PFSK-1 (cell line): ENCODE data around the gene KMT2E.

Experiments
- FOXP2 ChIP-seq: optimal IDR thresholded peaks from 2 replicates; pipeline ENCODE3; 2011; ENCODE audit warnings: borderline replicate concordance, control low read depth, inconsistent platforms; ENCODE audit not compliant: insufficient read depth; ENCODE audit errors: extremely low read length, extremely low read depth
- POLR2AphosphoS5 ChIP-seq: IDR thresholded peaks from 2 replicates; pipeline ENCODE4 v1.6.1; 2012; ENCODE audit warnings: low read depth, mild to moderate bottlenecking, control low read depth, low read length, moderate library complexity
- REST ChIP-seq, 2 experiments: IDR thresholded peaks; 2 replicates each; pipeline versions ENCODE4 v1.6.1 to v1.8.0; 2011 to 2012; ENCODE audit warnings: low read depth in 2 of 2, low read length in 2 of 2, control low read depth in 1 of 2, inconsistent platforms in 1 of 2, mild to moderate bottlenecking in 1 of 2, moderate library complexity in 1 of 2; ENCODE audit not compliant: insufficient read depth in 1 of 2
- SIN3A ChIP-seq: IDR thresholded peaks from 2 replicates; pipeline ENCODE4 v1.6.1; 2012; ENCODE audit warnings: mild to moderate bottlenecking, low read length, moderate library complexity, borderline replicate concordance; ENCODE audit not compliant: insufficient read depth
- TAF1 ChIP-seq: IDR thresholded peaks from 2 replicates; pipeline ENCODE4 v1.6.1; 2012; ENCODE audit warnings: low read length, control low read depth, borderline replicate concordance; ENCODE audit not compliant: insufficient read depth

Gene KMT2E

GRCh38 chr7:104973227-104973626 is 40.8 kb upstream of the KMT2E start:
- no peak for TF ChIP-seq TAF1
- no peak for TF ChIP-seq POLR2AphosphoS5
- TF ChIP-seq SIN3A: no peak

GRCh38 chr7:104973909-104974415 is 40.0 kb upstream of the KMT2E start:
- TF ChIP-seq REST (IDR thresholded peaks at IDR 0.05; ENCODE audit: insufficient read depth in 1 of 2, low read depth in 2 of 2, low read length in 2 of 2): 0 out of 4 replicates have a peak, but pooled peaks of 1 of the 2 experiments have one; percentile 12
- no peak for TF ChIP-seq POLR2AphosphoS5

GRCh38 chr7:104976966-104977636 is 36.9 kb upstream of the KMT2E start:
- no peak for TF ChIP-seq POLR2AphosphoS5
- TF ChIP-seq SIN3A: no peak
- no peak for TF ChIP-seq REST (IDR thresholded peaks at IDR 0.05; ENCODE audit: insufficient read depth in 1 of 2, low read depth in 2 of 2, low read length in 2 of 2)
- TF ChIP-seq TAF1: no peak
- no peak for TF ChIP-seq FOXP2

- TF ChIP-seq SIN3A (no peak), TAF1 (no peak)
These were observed 35.5 kb upstream of the KMT2E start for GRCh38 chr7:104978460-104978859.

GRCh38 chr7:104979167-104979841 is 34.7 kb upstream of the KMT2E start:
- TF ChIP-seq TAF1 (no peak), POLR2AphosphoS5 (no peak), SIN3A (no peak), FOXP2 (no peak), REST (IDR thresholded peaks at IDR 0.05; ENCODE audit: insufficient read depth in 1 of 2, low read depth in 2 of 2, low read length in 2 of 2) (no peak)

GRCh38 chr7:104980440-104980839 is 33.6 kb upstream of the KMT2E start:
- no peak for TF ChIP-seq REST (IDR thresholded peaks at IDR 0.05; ENCODE audit: insufficient read depth in 1 of 2, low read depth in 2 of 2, low read length in 2 of 2)
